Right renal pelvis (tissue), 4 donors: ENCODE measurements around the gene MAST3. TPM values are rescaled to one million over a fixed set of nuclear protein-coding genes. Genes with fewer than 3 reads are reported as not detected.

ENCODE experiments used
- DNase-seq, 4 donors: peaks; one replicate each; pipeline ENCODE4 v3.0.0-alpha.2; 2013; ENCODE audit warnings: low read depth in 4 of 4, low spot score in 3 of 4, missing footprints in 1 of 4
- polyA plus RNA-seq, 4 donors: library from polyadenylated mRNA; unstranded; fragments of 120-200 nt; gene quantifications; one replicate each; pipeline ENCODE4 v1.2.1, GENCODE V29; 2013; ENCODE audit not compliant: insufficient read length in 4 of 4

MAST3 gene
- polyA plus RNA-seq, 4 donors = 3.7 to 5.5 (median 4.8) TPM

DNA sequence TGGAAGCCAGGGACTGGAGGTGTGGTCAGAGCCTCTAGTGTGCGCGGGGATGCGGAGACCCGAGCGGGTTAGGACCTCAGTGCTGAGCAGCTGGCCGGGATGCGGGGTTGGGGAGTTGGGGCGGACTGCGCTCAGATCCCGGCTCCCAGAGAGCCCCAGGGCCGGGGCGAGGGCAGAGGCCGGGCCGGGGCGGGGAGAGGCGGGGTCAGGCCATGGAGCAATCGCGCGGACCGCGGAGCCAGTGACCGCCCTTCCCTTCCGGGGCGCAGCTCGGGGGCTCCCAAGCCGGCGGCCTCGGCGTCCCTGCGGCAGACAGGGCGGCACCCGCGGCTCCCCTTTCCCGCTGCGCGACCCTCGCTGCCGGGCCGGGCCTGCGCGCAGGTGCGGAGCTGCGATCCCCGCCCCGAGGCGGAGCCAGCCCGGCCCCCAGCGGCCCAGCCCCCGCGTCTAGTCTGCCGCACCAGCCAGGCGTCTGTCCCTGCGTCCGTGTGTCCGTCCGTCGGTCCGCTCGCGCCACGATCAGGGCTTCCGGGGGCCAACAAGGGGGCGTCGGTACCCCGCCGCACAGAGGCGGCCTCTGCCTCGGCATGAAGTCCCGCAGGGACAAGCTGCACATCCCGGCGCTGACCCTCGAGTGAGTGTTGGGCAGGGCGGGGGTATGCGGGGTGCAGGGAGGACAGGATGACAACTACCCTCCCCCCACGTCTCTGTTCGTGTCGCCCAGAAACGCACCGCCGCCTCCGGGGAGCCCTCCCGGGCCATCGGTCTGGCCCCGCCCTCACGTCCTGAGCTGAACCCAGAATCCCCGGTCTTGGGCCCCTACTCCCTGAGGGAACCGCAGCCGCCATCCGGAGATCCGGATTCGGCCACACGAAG lies 12.4 kb downstream of the MAST3 start:
- DNase-seq = no peak

GRCh38 chr19:18110609-18111232 lies 13.1 kb downstream of the MAST3 start:
- DNase-seq = no peak

GRCh38 chr19:18112989-18113478 lies 15.5 kb downstream of the MAST3 start:
- DNase-seq = peak in 2 of 4 donors; percentile 65 to 68

GRCh38 chr19:18113827-18114226 lies 16.2 kb downstream of the MAST3 start:
- no peak for DNase-seq

GRCh38 chr19:18114483-18114882 lies 16.9 kb downstream of the MAST3 start:
- DNase-seq = no peak

- DNase-seq = no peak
These were observed 19.8 kb downstream of the MAST3 start for GRCh38 chr19:18117364-18117691.

GRCh38 chr19:18117692-18118378 lies 20.3 kb downstream of the MAST3 start:
- DNase-seq = peak in 3 of 4 donors; percentile 69 to 75 (median 74)

- no peak for DNase-seq
These were observed 20.9 kb downstream of the MAST3 start for GRCh38 chr19:18118420-18119012.

DNA sequence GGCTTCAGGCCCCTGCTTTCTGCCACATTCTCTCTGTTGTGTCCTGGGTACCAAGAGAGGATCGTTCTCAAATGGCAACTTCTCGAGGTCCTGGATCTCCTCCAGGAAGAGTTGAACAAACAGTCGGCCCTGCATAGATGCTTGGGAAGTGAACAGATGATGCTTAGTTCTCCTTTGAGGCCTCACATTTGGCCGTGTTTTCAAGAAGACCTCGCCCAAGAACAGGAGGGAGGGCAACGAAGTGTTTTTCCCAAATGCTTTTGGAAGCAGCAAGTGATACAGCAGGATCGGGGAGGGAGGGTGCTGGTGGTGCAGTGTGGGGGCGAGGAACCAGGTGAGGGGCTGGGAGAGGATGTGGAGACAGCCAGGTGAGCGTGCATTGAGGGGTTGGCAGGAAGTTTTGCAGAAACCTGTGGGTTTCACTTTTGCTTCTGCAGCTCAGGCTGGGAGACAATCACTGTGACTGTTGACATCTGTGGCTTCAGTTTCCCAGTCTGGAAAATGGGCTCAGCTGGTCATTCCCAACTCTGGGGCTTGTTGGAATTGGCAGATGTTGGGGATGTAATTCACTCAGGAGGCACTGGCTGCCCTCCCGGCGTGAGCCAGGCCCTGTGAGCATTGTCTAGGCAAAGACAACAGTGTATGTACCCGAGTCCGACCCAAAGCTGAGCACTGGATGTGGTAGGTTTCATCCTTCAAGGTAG lies 21.6 kb downstream of the MAST3 start:
- no peak for DNase-seq

GRCh38 chr19:18119717-18120105 lies 22.1 kb downstream of the MAST3 start:
- no peak for DNase-seq

DNA sequence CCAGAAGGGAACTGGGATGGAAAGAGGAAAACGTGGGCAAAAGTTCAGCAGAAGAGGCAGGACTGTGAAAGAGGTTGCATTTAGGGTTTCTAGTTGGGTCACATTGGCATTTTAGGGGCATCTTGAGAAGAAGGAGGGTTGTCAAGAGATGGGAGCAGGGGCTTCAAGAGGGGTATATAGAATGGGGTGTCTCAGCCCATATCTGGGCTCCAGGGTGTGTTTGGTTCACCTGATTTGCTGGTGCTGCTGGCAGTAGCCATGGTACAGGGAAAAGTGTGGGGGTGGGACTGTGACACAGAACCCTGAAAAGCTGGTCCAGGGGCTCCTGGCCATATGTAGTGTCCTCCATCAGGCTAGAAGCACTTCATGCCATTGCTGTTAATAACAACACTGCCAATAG lies 22.5 kb downstream of the MAST3 start:
- no peak for DNase-seq

DNA sequence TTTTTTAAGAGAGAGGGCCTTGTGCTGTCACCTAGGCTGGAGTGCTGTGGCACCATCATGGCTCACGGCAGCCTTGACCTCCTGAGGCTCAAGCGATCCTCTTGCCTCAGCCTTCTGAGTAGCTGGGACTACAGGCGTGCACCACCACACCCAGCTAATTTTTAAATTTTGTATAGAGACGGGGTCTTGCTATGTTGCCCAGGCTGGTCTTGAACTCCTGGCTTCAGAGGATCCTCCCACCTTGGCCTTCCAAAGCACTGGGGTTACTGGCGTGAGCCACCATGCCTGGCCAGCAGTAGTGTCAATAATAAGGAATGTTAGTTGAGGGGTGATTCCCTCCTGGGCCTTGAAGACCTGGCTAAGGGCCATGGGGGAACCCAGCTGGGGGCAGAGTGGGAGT lies 23.6 kb downstream of the MAST3 start:
- DNase-seq = no peak

DNA sequence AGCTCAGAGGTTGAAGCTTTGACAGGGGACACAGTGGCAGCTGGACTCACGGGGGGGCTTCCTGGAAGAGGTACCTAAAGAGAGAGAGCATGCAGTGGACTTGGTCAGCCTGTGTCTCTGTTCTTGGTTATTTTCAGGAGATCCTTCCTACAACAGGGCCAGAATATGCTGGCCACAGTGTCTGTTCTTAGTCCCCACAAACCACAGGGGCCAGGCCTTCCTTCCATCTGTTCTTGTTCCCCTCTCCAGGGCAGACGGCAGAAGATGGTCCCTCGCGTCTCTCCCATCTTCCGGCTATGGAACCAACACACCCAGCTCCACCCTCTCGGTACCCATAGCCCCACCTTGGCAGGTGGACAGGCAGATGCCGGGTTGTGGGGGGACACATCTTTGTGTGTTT lies 24.8 kb downstream of the MAST3 start:
- DNase-seq = no peak

GRCh38 chr19:18122860-18123795 lies 25.6 kb downstream of the MAST3 start:
- no peak for DNase-seq

DNA sequence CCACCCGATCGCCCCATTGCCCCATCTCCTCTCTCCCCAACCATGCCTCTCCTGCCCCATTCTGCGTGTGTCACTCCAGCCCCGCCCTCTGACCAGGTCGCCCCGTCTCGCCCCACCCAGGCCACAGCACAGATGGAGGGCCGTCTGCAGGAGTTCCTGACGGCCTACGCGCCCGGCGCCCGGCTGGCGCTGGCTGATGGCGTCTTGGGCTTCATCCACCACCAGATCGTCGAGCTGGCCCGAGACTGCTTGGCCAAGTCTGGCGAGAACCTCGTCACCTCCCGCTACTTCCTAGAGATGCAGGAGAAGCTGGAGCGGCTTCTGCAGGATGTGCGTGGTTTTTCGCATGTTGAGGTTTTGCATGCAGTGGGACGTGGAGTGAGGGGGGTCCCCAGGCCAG lies 26.2 kb downstream of the MAST3 start:
- DNase-seq = no peak

GRCh38 chr19:18126097-18126496 lies 28.5 kb downstream of the MAST3 start:
- DNase-seq = no peak

DNA sequence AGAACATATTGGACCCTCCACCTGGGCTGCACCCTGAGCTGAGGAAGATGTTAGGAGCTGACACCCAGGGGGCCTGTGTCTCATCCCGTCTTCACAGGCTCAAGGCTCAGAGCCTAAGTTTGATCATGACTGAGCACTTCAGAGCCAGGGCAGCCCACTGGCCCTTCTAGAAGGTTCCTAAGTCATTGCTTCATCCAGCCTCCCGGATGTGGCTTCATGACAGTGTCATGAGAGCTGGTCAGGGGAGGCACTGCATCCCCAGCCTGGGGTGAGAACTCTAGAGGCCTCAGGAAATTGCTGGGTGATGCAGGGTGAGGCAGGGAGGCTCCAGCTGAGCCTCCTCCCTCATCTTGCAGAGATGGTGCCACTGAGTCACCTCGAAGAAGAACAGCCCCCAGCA lies 30.5 kb downstream of the MAST3 start:
- DNase-seq = no peak

- no peak for DNase-seq
These were observed 31.2 kb downstream of the MAST3 start for GRCh38 chr19:18128805-18129204.

DNA sequence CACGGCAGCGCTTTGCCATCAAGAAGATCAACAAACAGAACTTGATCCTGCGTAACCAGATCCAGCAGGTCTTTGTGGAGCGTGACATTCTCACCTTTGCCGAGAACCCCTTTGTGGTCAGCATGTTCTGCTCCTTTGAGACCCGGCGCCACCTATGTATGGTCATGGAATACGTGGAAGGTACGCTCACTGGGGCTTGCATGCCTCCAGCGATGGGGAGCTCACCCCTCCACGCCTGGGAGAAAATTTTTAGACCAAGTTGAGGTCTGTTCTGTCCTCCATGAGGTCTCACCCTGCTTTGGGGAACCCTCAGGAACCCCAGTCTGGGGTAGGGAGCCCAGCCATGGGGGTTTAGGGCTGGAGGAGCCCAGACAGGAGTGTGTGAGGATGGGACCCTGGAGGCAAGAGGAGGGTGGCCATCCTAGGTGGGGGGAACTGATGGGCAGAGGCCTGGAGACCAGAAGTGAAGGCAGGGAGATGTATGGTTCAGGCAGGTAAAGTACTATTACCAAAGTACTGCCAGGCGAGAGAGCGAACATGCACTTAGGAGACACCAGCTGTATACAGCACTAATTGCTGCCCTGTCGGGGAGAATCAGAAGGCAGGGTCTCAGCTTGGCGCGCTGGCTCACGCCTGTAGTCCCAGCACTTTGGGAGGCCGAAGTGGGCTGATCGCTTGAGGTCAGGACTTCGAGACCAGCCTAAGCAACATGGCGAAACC lies 33.1 kb downstream of the MAST3 start:
- no peak for DNase-seq
